PC-9 (cell line): ENCODE data around the gene AMOTL1.

Experiments used
- CTCF ChIP-seq: fragments of 200-600 bp; sonication (generic); conservative IDR thresholded peaks from 2 replicates; pipeline ENCODE4 v1.6.1; 2017; ENCODE audit warnings: mixed run types, antibody characterized with exemption, mild to moderate bottlenecking, moderate library complexity
- EZH2 ChIP-seq: fragments of 200-600 bp; sonication (generic); IDR thresholded peaks from 2 replicates; pipeline ENCODE4 v1.8.0; 2017; ENCODE audit warnings: antibody characterized with exemption, low read depth

- TF ChIP-seq CTCF (no peak), EZH2 (no peak)
These were observed 12.3 kb downstream of the AMOTL1 start for GRCh38 chr11:94780432-94780831.
